ENCODE measurements around the gene SLC6A4.
A peak's percentile ranks its signal among the peaks of the same experiment; 100 is the strongest.

The SLC6A4 gene

GRCh38 chr17:30235386-30236296 lies at the start of gene SLC6A4:
SLC6A4 (minus strand) TSS chr17:30235697; CDS start chr17:30221958, 13,739 bp downstream.
- DNase-seq (ENCODE audit: low read depth) = no peak
- H3K4me3 ChIP-seq (ENCODE audit: control insufficient read depth, low read depth, low read length) = peak within 1 kb of the TSS; percentile 47
- TF ChIP-seq, protein P1, sequence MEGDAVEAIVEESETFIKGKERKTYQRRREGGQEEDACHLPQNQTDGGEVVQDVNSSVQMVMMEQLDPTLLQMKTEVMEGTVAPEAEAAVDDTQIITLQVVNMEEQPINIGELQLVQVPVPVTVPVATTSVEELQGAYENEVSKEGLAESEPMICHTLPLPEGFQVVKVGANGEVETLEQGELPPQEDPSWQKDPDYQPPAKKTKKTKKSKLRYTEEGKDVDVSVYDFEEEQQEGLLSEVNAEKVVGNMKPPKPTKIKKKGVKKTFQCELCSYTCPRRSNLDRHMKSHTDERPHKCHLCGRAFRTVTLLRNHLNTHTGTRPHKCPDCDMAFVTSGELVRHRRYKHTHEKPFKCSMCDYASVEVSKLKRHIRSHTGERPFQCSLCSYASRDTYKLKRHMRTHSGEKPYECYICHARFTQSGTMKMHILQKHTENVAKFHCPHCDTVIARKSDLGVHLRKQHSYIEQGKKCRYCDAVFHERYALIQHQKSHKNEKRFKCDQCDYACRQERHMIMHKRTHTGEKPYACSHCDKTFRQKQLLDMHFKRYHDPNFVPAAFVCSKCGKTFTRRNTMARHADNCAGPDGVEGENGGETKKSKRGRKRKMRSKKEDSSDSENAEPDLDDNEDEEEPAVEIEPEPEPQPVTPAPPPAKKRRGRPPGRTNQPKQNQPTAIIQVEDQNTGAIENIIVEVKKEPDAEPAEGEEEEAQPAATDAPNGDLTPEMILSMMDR (IDR thresholded peaks at IDR 0.05; ENCODE audit: control insufficient read depth, insufficient read depth, low read depth, low read length, missing control alignments) = no peak

DNA sequence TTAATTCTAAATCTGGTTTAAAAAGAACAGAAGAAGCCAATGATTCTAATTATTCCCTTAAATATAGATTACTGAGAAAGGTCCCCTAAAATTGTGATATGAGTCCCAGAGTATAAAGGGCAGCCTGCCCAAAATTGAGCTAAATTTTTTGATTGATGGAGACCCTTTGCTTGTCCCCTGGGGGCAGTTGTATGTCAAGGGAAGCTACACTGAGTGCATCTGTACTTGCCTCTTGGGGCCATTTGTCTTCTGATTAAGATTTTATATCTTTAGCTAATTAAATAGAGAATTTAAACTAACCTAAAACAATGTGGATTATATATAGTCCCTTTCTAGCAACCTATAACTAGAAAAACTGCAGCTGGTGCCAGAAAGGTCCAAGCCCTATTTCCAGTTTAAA lies 43.7 kb upstream of the SLC6A4 start:
- TF ChIP-seq, protein P1 (IDR thresholded peaks at IDR 0.05; ENCODE audit: control insufficient read depth, insufficient read depth, low read depth, low read length, missing control alignments) = no peak
- DNase-seq (ENCODE audit: low read depth) = no peak
- H3K4me3 ChIP-seq (ENCODE audit: control insufficient read depth, low read depth, low read length) = no peak overlapping the region

DNA sequence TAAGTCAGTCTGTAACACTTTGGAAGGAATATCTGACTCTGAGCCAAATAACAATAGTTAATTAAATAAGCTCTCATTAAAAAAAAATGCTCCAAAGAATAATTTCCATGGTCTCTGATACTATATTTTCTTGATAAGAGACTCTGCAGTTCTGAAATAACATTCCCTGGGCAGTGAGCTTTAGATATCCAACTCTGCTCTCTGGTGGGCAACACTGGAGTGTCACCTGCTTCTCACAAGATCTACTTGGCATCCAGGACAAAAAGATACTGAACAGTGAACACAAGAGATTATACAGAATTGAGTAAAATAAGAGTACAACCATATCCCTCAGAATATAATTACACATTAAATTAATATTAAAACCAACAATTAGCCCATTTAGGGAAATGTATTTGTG lies 42.5 kb upstream of the SLC6A4 start:
- H3K4me3 ChIP-seq (ENCODE audit: control insufficient read depth, low read depth, low read length) = no peak overlapping the region
- TF ChIP-seq, protein P1 (IDR thresholded peaks at IDR 0.05; ENCODE audit: control insufficient read depth, insufficient read depth, low read depth, low read length, missing control alignments) = peak; percentile 55
- no peak for DNase-seq (ENCODE audit: low read depth)

- TF ChIP-seq, protein P1 (IDR thresholded peaks at IDR 0.05; ENCODE audit: control insufficient read depth, insufficient read depth, low read depth, low read length, missing control alignments) = no peak
- no peak for DNase-seq (ENCODE audit: low read depth)
- no peak overlapping the region for H3K4me3 ChIP-seq (ENCODE audit: control insufficient read depth, low read depth, low read length)
Measured at GRCh38 chr17:30275911-30276310, 40.4 kb upstream of the SLC6A4 start.

DNA sequence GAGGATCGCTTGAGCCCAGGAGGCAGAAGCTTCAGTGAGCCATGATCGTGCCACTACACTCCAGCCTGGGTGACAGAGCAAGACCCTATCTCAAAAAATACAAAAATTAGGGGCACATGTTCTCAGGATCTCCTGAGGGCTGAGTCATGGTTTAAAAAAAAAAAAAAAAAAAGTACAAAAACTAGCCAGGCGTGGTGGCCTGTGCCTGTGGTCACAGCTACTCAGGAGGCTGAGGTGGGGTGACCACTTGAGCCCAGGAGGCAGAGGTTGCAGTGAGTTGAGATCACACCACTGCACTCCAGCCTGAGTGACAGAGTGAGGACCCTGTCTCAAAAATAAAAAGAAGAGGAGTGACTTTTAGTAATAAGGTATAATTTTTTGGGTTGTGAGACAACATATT lies 39.4 kb upstream of the SLC6A4 start:
- TF ChIP-seq, protein P1 (IDR thresholded peaks at IDR 0.05; ENCODE audit: control insufficient read depth, insufficient read depth, low read depth, low read length, missing control alignments) = no peak

GRCh38 chr17:30273373-30273772 lies 37.9 kb upstream of the SLC6A4 start:
- TF ChIP-seq, protein P1 (IDR thresholded peaks at IDR 0.05; ENCODE audit: control insufficient read depth, insufficient read depth, low read depth, low read length, missing control alignments) = no peak
- H3K4me3 ChIP-seq (ENCODE audit: control insufficient read depth, low read depth, low read length) = no peak overlapping the region
- DNase-seq (ENCODE audit: low read depth) = no peak

More for the DNA sequence above, 39.4 kb upstream of the SLC6A4 start:
- DNase-seq (ENCODE audit: low read depth) = no peak
- H3K4me3 ChIP-seq (ENCODE audit: control insufficient read depth, low read depth, low read length) = no peak overlapping the region

Data from AG09309 (cell line).